SK-N-SH (cell line): Measurements from ENCODE around the gene CCDC171. TPM values are rescaled to one million over a fixed set of nuclear protein-coding genes. Genes with fewer than 3 reads are reported as not detected.
A peak's percentile ranks its signal among the peaks of the same experiment; 100 is the strongest.

Experiments
- CTCF ChIA-PET: fragments of 300-600, 350-600 bp; formaldehyde crosslinking; extraction: SDS; loops from one replicate; lab custom pipeline; 2021; lab: Yijun Ruan, JAX
- POLR2A ChIA-PET: fragments of 350-600 bp; sonication (Branson Sonifier 250); formaldehyde crosslinking; extraction: SDS; loops from one replicate; lab custom pipeline; 2020; ENCODE audit warnings: antibody characterized with exemption, inconsistent platforms; lab: Yijun Ruan, JAX
- DNase-seq: peaks from one replicate; pipeline ENCODE4 v3.0.0; 2012
- H2AFZ ChIP-seq: fragments of 200-600 bp; sonication (generic); 2 replicates; pipeline ENCODE4 v1.8.1; 2016; ENCODE audit warnings: antibody characterized with exemption, mild to moderate bottlenecking, low read depth
- H3F3A ChIP-seq: fragments of 200-600 bp; sonication (generic); replicated peaks from 2 replicates; pipeline ENCODE3; 2016; ENCODE audit warnings: antibody characterized with exemption, mild to moderate bottlenecking; ENCODE audit not compliant: insufficient read depth
- H3K27ac ChIP-seq, 2 experiments: fragments of 200-500 bp in 1 of 2; fragments of 200-600 bp in 1 of 2; sonication (Bioruptor generic) in 1 of 2; sonication (generic), shearing (Covaris generic) in 1 of 2; 2 replicates each; pipeline versions ENCODE4 v1.5.1 to v1.6.1; 2014 to 2016; ENCODE audit warnings: low read depth in 2 of 2, inconsistent platforms in 1 of 2, low read length in 1 of 2, mild to moderate bottlenecking in 1 of 2, mixed read lengths in 1 of 2
- H3K27me3 ChIP-seq: fragments of 200-600 bp; sonication (generic), shearing (Covaris generic); 2 replicates; pipeline ENCODE4 v1.6.1; 2016; ENCODE audit warnings: mixed run types; ENCODE audit not compliant: insufficient read depth
- H3K36me3 ChIP-seq, 2 experiments: fragments of 200-500 bp in 1 of 2; fragments of 200-600 bp in 1 of 2; sonication (Bioruptor generic) in 1 of 2; sonication (generic) in 1 of 2; replicated peaks in 1 of 2; 2 replicates each; pipeline versions ENCODE3 to v1.5.1; 2014 to 2016; ENCODE audit warnings: low read length in 1 of 2, mild to moderate bottlenecking in 1 of 2; ENCODE audit not compliant: insufficient read depth in 2 of 2, control insufficient read depth in 1 of 2
- H3K4me1 ChIP-seq, 2 experiments: fragments of 200-500 bp in 1 of 2; fragments of 200-600 bp in 1 of 2; sonication (Bioruptor generic) in 1 of 2; sonication (generic), shearing (Covaris generic) in 1 of 2; 2 replicates each; pipeline versions ENCODE4 v1.5.1 to v1.6.1; 2014 to 2016; ENCODE audit warnings: low read depth in 1 of 2, low read length in 1 of 2, mixed run types in 1 of 2; ENCODE audit not compliant: insufficient read depth in 2 of 2, control insufficient read depth in 1 of 2
- H3K4me2 ChIP-seq: fragments of 200-600 bp; sonication (generic), shearing (Covaris generic); 2 replicates; pipeline ENCODE4 v1.6.1; 2017; ENCODE audit warnings: mixed run types
- H3K4me3 ChIP-seq, 2 experiments: fragments of 200-500 bp in 1 of 2; fragments of 200-600 bp in 1 of 2; sonication (Bioruptor generic) in 1 of 2; sonication (generic), shearing (Covaris generic) in 1 of 2; 2 replicates each; pipeline versions ENCODE4 v1.5.1 to v1.8.1; 2014 to 2016; ENCODE audit warnings: low read depth in 2 of 2, inconsistent platforms in 1 of 2, low read length in 1 of 2, mild to moderate bottlenecking in 1 of 2, mixed read lengths in 1 of 2, moderate library complexity in 1 of 2
- H3K79me2 ChIP-seq: fragments of 200-600 bp; sonication (generic); 2 replicates; pipeline ENCODE4 v1.8.1; 2017; ENCODE audit warnings: mild to moderate bottlenecking; ENCODE audit not compliant: insufficient read depth
- H3K9ac ChIP-seq: fragments of 200-600 bp; sonication (generic); 2 replicates; pipeline ENCODE4 v1.6.1; 2017; ENCODE audit warnings: mixed run types
- H3K9me2 ChIP-seq: fragments of 200-600 bp; sonication (generic); 2 replicates; pipeline ENCODE4 v1.6.1; 2017; ENCODE audit warnings: mixed run types
- H3K9me3 ChIP-seq: fragments of 200-600 bp; sonication (generic); 2 replicates; pipeline ENCODE4 v1.6.1; 2017; ENCODE audit warnings: mixed run types, mild to moderate bottlenecking, moderate library complexity
- H4K20me1 ChIP-seq: fragments of 200-600 bp; sonication (generic); 2 replicates; pipeline ENCODE4 v1.6.1; 2017; ENCODE audit warnings: mild to moderate bottlenecking, mixed run types; ENCODE audit not compliant: insufficient read depth
- ELF1 ChIP-seq: IDR thresholded peaks from 2 replicates; pipeline ENCODE4 v1.4.0; 2012
- EZH2phosphoT487 ChIP-seq: fragments of 200-600 bp; sonication (generic); IDR thresholded peaks from 2 replicates; pipeline ENCODE4 v1.6.1; 2017; ENCODE audit warnings: low read depth, mixed run types, mild to moderate bottlenecking, antibody characterized with exemption, moderate library complexity, borderline replicate concordance
- FOXJ3 ChIP-seq: sonication (generic); formaldehyde crosslinking; IDR thresholded peaks from 2 replicates; pipeline ENCODE4 v1.5.1; 2020; ENCODE audit warnings: mild to moderate bottlenecking, missing genetic modification reagents
- FOXM1 ChIP-seq: IDR thresholded peaks from 2 replicates; pipeline ENCODE4 v1.4.0; 2012; ENCODE audit warnings: low read depth, mild to moderate bottlenecking
- GABPA ChIP-seq: IDR thresholded peaks from 2 replicates; pipeline ENCODE4 v1.4.0; 2012; ENCODE audit warnings: low read depth, mild to moderate bottlenecking
- IRF3 ChIP-seq: fragments of 150-350 bp; IDR thresholded peaks from 2 replicates; pipeline ENCODE4 v1.6.1; 2016; ENCODE audit warnings: mild to moderate bottlenecking, low read depth, low read length
- MEF2A ChIP-seq: IDR thresholded peaks from 2 replicates; pipeline ENCODE4 v1.4.0; 2012; ENCODE audit warnings: low read depth, borderline replicate concordance
- MXI1 ChIP-seq: IDR thresholded peaks from 2 replicates; pipeline ENCODE4 v1.6.1; 2012; ENCODE audit warnings: mild to moderate bottlenecking, low read depth, low read length, improper control_type of control experiment
- NRF1 ChIP-seq: IDR thresholded peaks from 2 replicates; pipeline ENCODE4 v1.6.1; 2012; ENCODE audit warnings: low read depth, mild to moderate bottlenecking, low read length
- RAD21 ChIP-seq: IDR thresholded peaks from 2 replicates; pipeline ENCODE4 v1.6.1; 2012; ENCODE audit warnings: mild to moderate bottlenecking, low read length
- REST ChIP-seq: IDR thresholded peaks from 2 replicates; pipeline ENCODE4 v1.6.1; 2012; ENCODE audit warnings: mild to moderate bottlenecking, low read depth, low read length, moderate library complexity
- RFX5 ChIP-seq: IDR thresholded peaks from 2 replicates; pipeline ENCODE4 v1.6.1; 2012; ENCODE audit warnings: mild to moderate bottlenecking, improper control_type of control experiment, low read length
- RXRA ChIP-seq: IDR thresholded peaks from 2 replicates; pipeline ENCODE4 v1.4.0; 2012; ENCODE audit warnings: low read depth, mild to moderate bottlenecking, borderline replicate concordance
- TAF1 ChIP-seq: IDR thresholded peaks from 2 replicates; pipeline ENCODE4 v1.6.1; 2012; ENCODE audit warnings: low read depth, mild to moderate bottlenecking, low read length, moderate library complexity, borderline replicate concordance
- YY1 ChIP-seq: IDR thresholded peaks from 2 replicates; pipeline ENCODE4 v1.4.0; 2012; ENCODE audit warnings: low read depth, mild to moderate bottlenecking
- WGBS: methylation state at CpG from one replicate; pipeline ENCODE4 v1.1.6; 2017; ENCODE audit warnings: low lambda C conversion rate; 5-methylcytosine and 5-hydroxymethylcytosine counted together
- polyA plus RNA-seq, 3 experiments: library from polyadenylated mRNA; depleted of rRNA; stranded (reverse); fragments of >200 nt; gene quantifications; 2 replicates each; pipeline ENCODE4 v1.2.3, GENCODE V29; 2012
- TF ChIP-seq, protein P1 (sequence below): IDR thresholded peaks from 2 replicates; pipeline ENCODE4; 2012

CCDC171 gene
- polyA plus RNA-seq, 1 of the 3 experiments (the other 2 are of a cell fraction), result 0.54 TPM

GRCh38 chr9:15522130-15522755, 30.6 kb upstream of the CCDC171 start:
- no peak overlapping the region for H3K4me2 ChIP-seq
- WGBS, result 95% methylated on average over 3 of the region's 3 CpGs
- no peaks in the 10 kb centered on the region for H3K9me3 ChIP-seq
- CTCF ChIA-PET, result no interaction called here
- H3K36me3 ChIP-seq, result no peaks in the 10 kb centered on the region
- H3K27me3 ChIP-seq, result no peaks in the 10 kb centered on the region
- POLR2A ChIA-PET, result no interaction called here
- no peaks in the 10 kb centered on the region for H4K20me1 ChIP-seq
- H3F3A ChIP-seq, result no peaks in the 10 kb centered on the region
- H3K4me1 ChIP-seq, result no peaks in the 10 kb centered on the region
- DNase-seq, result no peak
- H3K9ac ChIP-seq, result no peak overlapping the region
- H3K9me2 ChIP-seq, result no peaks in the 10 kb centered on the region; the same call in 1 of the 2 replicates
- H3K27ac ChIP-seq, result no peak overlapping the region
- TF ChIP-seq, protein P1, sequence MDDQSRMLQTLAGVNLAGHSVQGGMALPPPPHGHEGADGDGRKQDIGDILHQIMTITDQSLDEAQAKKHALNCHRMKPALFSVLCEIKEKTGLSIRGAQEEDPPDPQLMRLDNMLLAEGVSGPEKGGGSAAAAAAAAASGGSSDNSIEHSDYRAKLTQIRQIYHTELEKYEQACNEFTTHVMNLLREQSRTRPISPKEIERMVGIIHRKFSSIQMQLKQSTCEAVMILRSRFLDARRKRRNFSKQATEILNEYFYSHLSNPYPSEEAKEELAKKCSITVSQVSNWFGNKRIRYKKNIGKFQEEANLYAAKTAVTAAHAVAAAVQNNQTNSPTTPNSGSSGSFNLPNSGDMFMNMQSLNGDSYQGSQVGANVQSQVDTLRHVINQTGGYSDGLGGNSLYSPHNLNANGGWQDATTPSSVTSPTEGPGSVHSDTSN, result no peak
- no peak for TF ChIP-seq FOXJ3 (CRISPR knock-in tag)
- no peak for TF ChIP-seq RAD21
- TF ChIP-seq MXI1, result no peak
- TF ChIP-seq GABPA, result no peak
- TF ChIP-seq RFX5, result no peak
- no peak for TF ChIP-seq EZH2phosphoT487
- no peak for TF ChIP-seq FOXM1
- no peak for TF ChIP-seq YY1
- no peak for TF ChIP-seq IRF3
- TF ChIP-seq MEF2A, result no peak
- H3K4me3 ChIP-seq, result no peak overlapping the region
- peak overlapping the region; percentile 16; the same call in 1 of the 2 replicates for H2AFZ ChIP-seq
- H3K79me2 ChIP-seq, result no peaks in the 10 kb centered on the region

GRCh38 chr9:15524845-15525455, 27.9 kb upstream of the CCDC171 start:
- no peak overlapping the region for H2AFZ ChIP-seq
- CTCF ChIA-PET, result no interaction called here
- WGBS, result 66% methylated on average over 8 of the region's 8 CpGs

More at GRCh38 chr9:15524845-15525455, 27.9 kb upstream of the CCDC171 start:
- Histone ChIP-seq H3K9ac (no peak overlapping the region), H3K36me3 (no peaks in the 10 kb centered on the region), H3K9me3 (no peaks in the 10 kb centered on the region), H3K4me3 (no peak overlapping the region), H3K9me2 (no peaks in the 10 kb centered on the region), H3F3A (no peaks in the 10 kb centered on the region), H3K27ac (no peak overlapping the region), H4K20me1 (no peaks in the 10 kb centered on the region), H3K4me2 (no peak overlapping the region), H3K79me2 (no peaks in the 10 kb centered on the region), H3K4me1 (no peaks in the 10 kb centered on the region), H3K27me3 (no peaks in the 10 kb centered on the region)
- TF ChIP-seq GABPA, result no peak
- TF ChIP-seq MEF2A, result no peak
- no peak for TF ChIP-seq REST
- no peak for TF ChIP-seq TAF1
- no peak for TF ChIP-seq ELF1
- no peak for TF ChIP-seq NRF1
- no peak for TF ChIP-seq MXI1
- no peak for TF ChIP-seq RXRA
- no peak for DNase-seq
- POLR2A ChIA-PET, result no interaction called here
